Putamen (tissue), 1 donor: ENCODE measurements around the gene FEM1A.
"Not testable (repeated sequence)": the region's sequence is repeated elsewhere in the genome, so short reads cannot be mapped to it uniquely, and the experiment has no call there.

Experiments
- DNase-seq: peaks from one replicate; pipeline ENCODE4 v3.0.0-alpha.2; 2016; ENCODE audit warnings: low spot score

FEM1A gene

GRCh38 chr19:4791183-4792018 lies at the start of gene FEM1A:
Gene FEM1A (plus strand): TSS chr19:4791734. CDS start chr19:4791855, 121 bp downstream.
- DNase-seq, result peak; percentile 100

- no peak for DNase-seq
Measured at GRCh38 chr19:4742723-4743646, 48.5 kb upstream of the FEM1A start.

GRCh38 chr19:4744451-4745174 lies 46.9 kb upstream of the FEM1A start:
- DNase-seq, result no peak

GRCh38 chr19:4745175-4745574 lies 46.4 kb upstream of the FEM1A start:
- DNase-seq, result not testable (repeated sequence)

GRCh38 chr19:4745986-4746385 lies 45.5 kb upstream of the FEM1A start:
- DNase-seq, result no peak

- no peak for DNase-seq
Measured at GRCh38 chr19:4748185-4748584, 43.3 kb upstream of the FEM1A start.

GRCh38 chr19:4748589-4748988 lies 42.9 kb upstream of the FEM1A start:
- DNase-seq, result peak; percentile 64

- DNase-seq, result peak; percentile 53
Measured at GRCh38 chr19:4749870-4750590, 41.5 kb upstream of the FEM1A start.

- DNase-seq, result no peak
Measured at GRCh38 chr19:4754248-4754647, 37.3 kb upstream of the FEM1A start.

- DNase-seq, result no peak
Measured at GRCh38 chr19:4755459-4755858, 36.1 kb upstream of the FEM1A start.

GRCh38 chr19:4758082-4758481 lies 33.5 kb upstream of the FEM1A start:
- no peak for DNase-seq

GRCh38 chr19:4758659-4759058 lies 32.9 kb upstream of the FEM1A start:
- no peak for DNase-seq

GRCh38 chr19:4759388-4760284 lies 31.9 kb upstream of the FEM1A start:
- DNase-seq, result peak; percentile 87

GRCh38 chr19:4760285-4760650 lies 31.3 kb upstream of the FEM1A start:
- no peak for DNase-seq

- no peak for DNase-seq
Measured at GRCh38 chr19:4763021-4763420, 28.5 kb upstream of the FEM1A start.

- no peak for DNase-seq
Measured at GRCh38 chr19:4764393-4764660, 27.2 kb upstream of the FEM1A start.

- peak; percentile 77 for DNase-seq
Measured at GRCh38 chr19:4768934-4769777, 22.4 kb upstream of the FEM1A start.

GRCh38 chr19:4772566-4772965 lies 19.0 kb upstream of the FEM1A start:
- no peak for DNase-seq

- DNase-seq, result no peak
Measured at GRCh38 chr19:4773047-4773640, 18.4 kb upstream of the FEM1A start.
